GM12875 (cell line): ENCODE results near the gene TBC1D14.

ENCODE experiments used
- H3K4me3 ChIP-seq: one replicate; pipeline ENCODE4 v1.5.1; 2011; ENCODE audit warnings: low read depth, low read length, control low read depth
- CTCF ChIP-seq: IDR thresholded peaks from 2 replicates; pipeline ENCODE4 v1.5.1; 2011; ENCODE audit warnings: low read depth, mild to moderate bottlenecking, control low read depth, inconsistent platforms, low read length, moderate library complexity, borderline replicate concordance; ENCODE audit not compliant: insufficient read depth

TBC1D14 gene

DNA sequence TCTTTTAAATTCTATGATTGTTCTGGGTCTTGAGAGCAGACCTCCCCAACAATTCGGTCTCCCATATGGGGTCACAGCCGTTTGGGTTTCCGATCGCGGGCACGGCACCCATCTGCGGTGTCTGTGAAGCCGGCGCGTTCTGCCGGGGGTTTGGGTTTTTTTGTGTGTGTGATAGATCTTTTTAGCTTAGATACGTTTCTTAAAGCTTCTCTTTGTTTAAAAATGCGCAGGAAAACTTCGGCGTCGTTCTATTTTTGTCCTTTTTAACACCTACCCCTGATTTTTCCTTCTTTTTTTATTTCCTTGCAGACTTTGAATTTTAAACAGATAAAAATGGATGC, 34.2 kb downstream of the TBC1D14 start:
- no peak for TF ChIP-seq CTCF
- no peak overlapping the region for H3K4me3 ChIP-seq

- no peak for TF ChIP-seq CTCF
- H3K4me3 ChIP-seq, result no peak overlapping the region
Observed at GRCh38 chr4:6944301-6945051, 34.9 kb downstream of the TBC1D14 start.

- TF ChIP-seq CTCF, result no peak
- H3K4me3 ChIP-seq, result no peak overlapping the region
Observed at GRCh38 chr4:6945052-6945409, 35.4 kb downstream of the TBC1D14 start.

GRCh38 chr4:6946497-6946896, 36.9 kb downstream of the TBC1D14 start:
- H3K4me3 ChIP-seq, result no peak overlapping the region

GRCh38 chr4:6948134-6948460, 38.5 kb downstream of the TBC1D14 start:
- H3K4me3 ChIP-seq, result no peak overlapping the region
- no peak for TF ChIP-seq CTCF

More at GRCh38 chr4:6946497-6946896, 36.9 kb downstream of the TBC1D14 start:
- TF ChIP-seq CTCF, result no peak

GRCh38 chr4:6951880-6952381, 42.3 kb downstream of the TBC1D14 start:
- H3K4me3 ChIP-seq, result no peak overlapping the region
- TF ChIP-seq CTCF, result no peak

- no peak for TF ChIP-seq CTCF
- H3K4me3 ChIP-seq, result no peak overlapping the region
Observed at GRCh38 chr4:6953751-6954380, 44.2 kb downstream of the TBC1D14 start.
